Measurements from ENCODE around the gene EFNA2.

The EFNA2 gene

GRCh38 chr19:1272423-1273262 lies 13.0 kb upstream of the EFNA2 start:
- DNase-seq (ENCODE audit: low spot score) = no peak

- no peak for DNase-seq (ENCODE audit: low spot score)
Observed at GRCh38 chr19:1273263-1274041, 12.2 kb upstream of the EFNA2 start.

GRCh38 chr19:1274081-1274851 lies 11.4 kb upstream of the EFNA2 start:
- no peak for DNase-seq (ENCODE audit: low spot score)

- DNase-seq (ENCODE audit: low spot score) = no peak
Observed at GRCh38 chr19:1274852-1275259, 10.8 kb upstream of the EFNA2 start.

GRCh38 chr19:1275260-1275975 lies 10.3 kb upstream of the EFNA2 start, which contains the start of gene FAM174C:
Gene FAM174C (plus strand): TSS chr19:1275530. CDS start chr19:1275550, 20 bp downstream.
- peak; percentile 97 for DNase-seq (ENCODE audit: low spot score)

- DNase-seq (ENCODE audit: low spot score) = no peak
Observed at GRCh38 chr19:1275976-1276627, 9.6 kb upstream of the EFNA2 start.

GRCh38 chr19:1276628-1277022 lies 9.0 kb upstream of the EFNA2 start:
- DNase-seq (ENCODE audit: low spot score) = peak; percentile 32

GRCh38 chr19:1277061-1277460 lies 8.6 kb upstream of the EFNA2 start:
- DNase-seq (ENCODE audit: low spot score) = no peak

GRCh38 chr19:1278074-1278473 lies 7.6 kb upstream of the EFNA2 start:
- no peak for DNase-seq (ENCODE audit: low spot score)

- DNase-seq (ENCODE audit: low spot score) = no peak
Observed at GRCh38 chr19:1278713-1279660, 6.7 kb upstream of the EFNA2 start.

- peak; percentile 77 for DNase-seq (ENCODE audit: low spot score)
Observed at GRCh38 chr19:1279782-1280341, 5.8 kb upstream of the EFNA2 start.

- DNase-seq (ENCODE audit: low spot score) = no peak
Observed at GRCh38 chr19:1280636-1281568, 4.8 kb upstream of the EFNA2 start.

GRCh38 chr19:1281569-1282287 lies 3.9 kb upstream of the EFNA2 start:
- no peak for DNase-seq (ENCODE audit: low spot score)

GRCh38 chr19:1282588-1283206 lies 3.0 kb upstream of the EFNA2 start:
- DNase-seq (ENCODE audit: low spot score) = no peak

GRCh38 chr19:1283207-1283916 lies 2.3 kb upstream of the EFNA2 start:
- no peak for DNase-seq (ENCODE audit: low spot score)

- DNase-seq (ENCODE audit: low spot score) = no peak
Observed at GRCh38 chr19:1283917-1284292, 1.8 kb upstream of the EFNA2 start.
